ENCODE results near the gene OR4K13.

- TF ChIP-seq CTCF (IDR thresholded peaks at IDR 0.05 in 8 of 11, conservative IDR thresholded peaks at IDR 0.05 in 3 of 11): no peak
- TF ChIP-seq POLR2AphosphoS5 (IDR thresholded peaks at IDR 0.05): no peak
Observed at GRCh38 chr14:20035449-20035848, 389 bp downstream of the OR4K13 start.
